MV-4-11 (cell line): ENCODE measurements around the gene MRC2.

ENCODE experiments used
- DNase-seq: peaks from one replicate; lab custom pipeline; 2025; lab: John Stamatoyannopoulos, UW

The MRC2 gene

DNA sequence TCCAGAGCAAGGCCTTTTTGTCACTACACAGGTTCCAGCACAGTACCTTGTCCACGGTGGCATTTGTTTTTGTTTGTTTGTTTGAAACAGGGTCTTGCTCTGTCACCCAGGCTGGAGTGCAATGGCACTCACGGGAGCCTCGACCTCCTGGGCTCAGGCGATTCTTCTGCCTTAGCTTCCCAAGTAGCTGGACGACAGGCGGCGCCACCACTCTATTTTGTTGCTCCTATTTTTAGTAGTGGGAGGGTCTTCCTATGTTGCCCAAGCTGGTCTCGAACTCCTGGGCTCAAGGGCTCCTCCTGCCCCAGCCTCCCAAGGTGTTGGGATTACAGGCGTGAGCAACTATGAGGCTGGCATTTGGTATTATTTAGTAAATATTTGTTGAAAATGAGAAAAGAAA is 10.3 kb downstream of the MRC2 start:
- no peak for DNase-seq

DNA sequence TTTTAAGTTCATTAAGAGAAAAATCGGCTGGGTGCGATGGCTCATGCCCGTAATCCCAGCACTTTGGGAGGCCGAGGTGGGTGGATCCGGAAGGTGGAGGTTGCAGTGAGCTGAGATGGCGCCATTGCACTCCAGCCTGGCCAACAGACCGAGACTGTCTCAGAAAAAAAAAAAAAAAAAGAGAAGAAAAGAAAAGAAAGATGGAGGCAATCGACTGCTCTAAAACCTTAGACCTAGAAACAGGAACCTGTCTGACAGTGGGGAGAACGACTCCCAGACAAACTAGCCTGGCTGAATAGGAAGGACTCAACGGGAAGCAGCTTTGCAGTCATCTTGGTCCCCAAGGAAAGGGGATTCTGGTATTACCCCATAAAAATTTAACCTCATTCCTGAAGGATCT is 13.7 kb downstream of the MRC2 start:
- peak; percentile 77 for DNase-seq

DNA sequence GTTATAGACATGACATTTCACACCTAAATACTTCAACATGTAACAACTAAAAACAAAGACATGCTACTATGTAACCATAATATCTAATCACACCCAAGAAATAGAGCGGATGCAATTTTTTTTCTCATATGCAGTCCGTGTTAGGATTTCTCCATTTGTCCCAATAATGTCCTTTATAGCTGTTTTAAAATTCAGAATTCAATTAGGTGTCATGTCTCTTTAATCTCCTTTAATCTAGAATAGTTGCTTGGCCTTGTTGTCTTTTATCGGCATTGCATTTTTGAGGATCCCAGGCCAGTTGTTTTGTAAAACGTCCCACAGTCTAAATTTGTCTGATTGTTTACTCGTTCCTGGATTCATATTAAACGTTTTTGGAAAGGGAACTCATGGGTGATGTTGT is 14.5 kb downstream of the MRC2 start:
- DNase-seq, result no peak

DNA sequence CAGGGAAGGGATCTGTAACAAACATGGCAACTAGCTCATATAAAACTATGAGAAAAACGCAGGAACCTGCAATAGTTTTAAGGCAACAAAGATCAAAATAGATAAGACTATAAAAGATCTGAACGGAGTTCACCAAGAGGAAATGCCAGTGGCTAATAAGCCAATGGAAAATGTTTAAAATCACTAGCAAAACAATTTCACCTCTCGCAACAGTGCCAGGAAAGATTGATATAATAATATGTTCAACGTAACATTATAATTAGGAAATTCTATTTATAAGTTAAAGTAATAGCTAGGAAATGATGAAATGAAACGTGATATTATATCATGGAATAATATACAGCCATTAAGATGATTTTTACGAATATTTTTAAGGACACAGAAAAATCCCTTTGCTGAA is 16.0 kb downstream of the MRC2 start:
- no peak for DNase-seq

DNA sequence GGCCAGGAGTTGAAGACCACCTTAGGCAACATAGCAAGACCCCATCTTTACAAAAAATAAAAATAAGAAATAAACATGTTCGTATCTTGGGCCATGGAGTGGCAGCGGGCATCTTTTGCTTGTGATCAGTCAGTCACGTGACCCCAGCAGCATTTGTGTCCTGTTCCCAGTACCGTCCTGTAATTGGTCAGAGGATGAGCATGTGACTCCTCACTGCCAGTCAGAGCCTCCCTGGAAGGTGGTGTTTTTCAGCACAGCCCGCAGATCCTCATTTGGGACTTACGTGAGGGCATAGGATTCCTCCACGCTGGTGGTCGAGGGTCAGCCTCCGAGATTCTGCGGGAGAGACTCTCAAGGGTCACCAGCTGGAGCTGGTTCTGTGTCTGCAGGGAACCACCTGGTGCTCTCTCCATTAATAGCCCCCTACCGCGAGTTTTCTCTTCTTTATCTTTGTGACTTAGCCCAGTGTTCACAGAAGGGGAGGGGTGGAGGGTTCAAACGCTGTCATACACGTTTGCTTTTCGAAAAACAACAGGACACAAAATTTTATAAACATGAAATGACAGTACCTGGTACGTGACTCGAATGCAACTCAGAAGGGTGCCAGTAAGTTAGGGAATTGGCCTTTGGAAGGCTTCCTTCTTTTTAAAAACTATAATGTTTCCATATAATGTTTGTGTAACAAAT is 17.2 kb downstream of the MRC2 start:
- DNase-seq, result no peak

DNA sequence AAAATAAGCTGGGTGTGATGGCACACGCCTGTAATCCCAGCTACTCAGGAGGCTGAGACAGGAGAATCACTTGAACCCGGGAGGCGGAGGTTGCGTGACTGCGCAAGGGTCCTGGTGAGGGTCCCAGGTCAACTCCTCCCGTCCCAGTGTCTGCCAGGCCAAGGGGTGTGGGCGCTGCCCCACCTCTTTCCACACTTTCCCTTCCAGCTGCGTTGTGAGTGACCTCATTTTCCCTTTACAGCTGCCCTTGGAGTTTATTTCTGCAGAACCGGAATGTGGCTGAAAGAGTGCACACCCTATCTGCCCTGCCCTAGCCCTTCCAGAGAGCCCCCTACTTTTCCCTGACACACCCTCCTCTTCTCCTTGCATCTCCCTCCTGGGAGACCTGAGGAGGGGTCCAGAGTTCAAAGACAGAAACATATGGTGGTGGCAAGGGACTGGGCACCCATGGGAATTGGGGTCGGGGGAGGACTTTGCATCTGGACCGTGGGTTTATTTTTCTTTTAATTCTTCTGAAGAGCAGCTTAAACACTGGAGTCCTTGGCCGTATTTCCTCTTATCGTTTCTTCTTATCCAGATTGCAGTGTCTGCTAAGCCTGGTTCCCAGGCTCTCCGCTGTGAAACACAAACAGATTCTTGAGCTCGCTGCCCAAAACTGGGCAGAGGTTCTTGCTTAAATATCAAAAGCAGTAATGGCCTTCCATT is 20.9 kb downstream of the MRC2 start:
- no peak for DNase-seq

DNA sequence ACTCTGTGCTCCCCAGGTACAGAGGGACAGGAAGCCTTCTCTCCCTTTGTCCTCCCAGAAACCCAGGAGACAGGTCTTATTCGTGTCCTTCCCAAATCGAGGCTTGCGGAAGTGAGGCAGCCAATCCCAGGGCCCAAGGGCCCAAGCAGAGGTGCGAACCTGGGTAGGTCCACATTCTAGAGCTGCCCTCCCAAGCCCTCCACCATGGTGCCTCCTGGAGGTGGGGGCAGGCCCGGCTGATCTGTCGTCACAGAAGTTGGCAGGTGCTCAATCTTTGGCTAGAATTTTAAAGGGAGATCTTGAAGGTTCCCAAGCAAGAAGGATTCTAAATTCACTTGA is 21.5 kb downstream of the MRC2 start:
- DNase-seq, result no peak

DNA sequence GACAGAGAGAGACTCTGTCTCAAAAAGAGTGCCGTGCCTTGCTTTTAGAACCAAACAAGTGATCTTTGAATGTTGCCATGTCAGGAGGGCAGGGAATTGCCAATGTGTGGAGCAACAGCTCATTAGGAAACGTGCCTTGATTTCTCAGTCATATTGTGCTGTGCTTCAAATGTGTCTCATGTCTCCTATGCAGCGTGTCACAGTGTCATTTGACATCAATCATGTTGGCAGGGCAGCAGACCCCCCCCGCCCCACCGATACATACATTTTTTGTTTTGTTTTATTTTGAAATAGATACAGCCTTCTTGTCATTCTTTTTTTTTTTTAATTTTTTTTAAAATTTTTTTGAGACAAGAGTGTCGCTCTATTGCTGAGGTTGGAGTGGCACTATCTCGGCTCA is 22.1 kb downstream of the MRC2 start:
- no peak for DNase-seq

DNA sequence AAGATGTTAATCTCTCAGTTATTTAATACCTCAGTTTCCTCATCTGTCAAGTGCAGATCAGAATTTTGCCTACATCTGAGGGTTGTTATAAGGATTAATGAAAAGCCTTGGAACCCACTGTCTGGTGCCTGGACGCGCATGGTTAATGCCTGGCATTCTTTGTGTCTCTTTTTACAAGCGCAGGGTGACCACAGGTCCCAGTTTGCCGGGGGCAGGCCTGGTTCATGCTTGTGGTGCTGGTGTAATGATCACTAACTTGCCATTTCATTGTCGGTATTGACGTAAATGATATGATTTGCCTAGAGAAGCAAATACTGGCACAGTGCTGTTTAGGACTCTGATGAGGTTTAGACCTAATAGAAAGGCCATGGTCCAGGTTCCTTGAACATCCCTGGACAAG is 23.1 kb downstream of the MRC2 start:
- DNase-seq, result no peak

DNA sequence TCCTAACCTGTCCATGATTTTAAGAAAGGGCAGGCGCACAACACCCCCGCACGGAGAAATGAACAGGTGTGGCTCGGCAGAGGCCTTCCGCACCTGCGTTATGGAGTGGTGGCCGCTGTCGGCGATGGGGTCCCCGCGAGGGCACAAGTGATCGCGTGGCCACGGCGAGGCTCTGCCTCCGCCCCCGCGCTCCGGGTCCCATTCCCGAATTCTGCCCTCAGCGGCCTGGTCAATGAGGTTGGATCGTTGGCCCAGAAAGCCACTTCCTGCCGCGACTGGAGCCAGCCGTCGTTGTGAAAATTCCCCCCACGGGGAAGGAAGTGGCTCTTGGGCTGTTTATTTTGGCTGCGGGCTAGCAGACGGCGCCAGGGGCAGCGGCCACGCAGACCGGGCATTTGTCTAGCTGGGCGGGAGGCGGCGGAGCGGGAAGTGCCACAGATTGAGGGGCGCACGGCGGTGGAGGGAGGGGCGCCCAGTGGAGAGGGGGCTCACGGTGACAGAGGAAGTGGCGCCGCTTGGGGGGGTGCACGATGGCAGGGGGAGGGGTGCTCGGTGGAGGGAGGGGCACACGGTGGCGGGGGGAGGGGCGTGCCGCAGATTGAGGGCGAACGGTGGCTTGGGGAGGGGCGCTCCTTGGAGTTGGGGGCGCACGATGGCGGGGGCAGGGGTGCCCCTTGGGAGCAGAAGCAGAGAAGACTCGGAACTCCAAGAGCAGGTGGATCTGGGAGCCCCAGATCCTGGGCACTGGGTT is 25.0 kb downstream of the MRC2 start:
- DNase-seq, result peak; percentile 88

DNA sequence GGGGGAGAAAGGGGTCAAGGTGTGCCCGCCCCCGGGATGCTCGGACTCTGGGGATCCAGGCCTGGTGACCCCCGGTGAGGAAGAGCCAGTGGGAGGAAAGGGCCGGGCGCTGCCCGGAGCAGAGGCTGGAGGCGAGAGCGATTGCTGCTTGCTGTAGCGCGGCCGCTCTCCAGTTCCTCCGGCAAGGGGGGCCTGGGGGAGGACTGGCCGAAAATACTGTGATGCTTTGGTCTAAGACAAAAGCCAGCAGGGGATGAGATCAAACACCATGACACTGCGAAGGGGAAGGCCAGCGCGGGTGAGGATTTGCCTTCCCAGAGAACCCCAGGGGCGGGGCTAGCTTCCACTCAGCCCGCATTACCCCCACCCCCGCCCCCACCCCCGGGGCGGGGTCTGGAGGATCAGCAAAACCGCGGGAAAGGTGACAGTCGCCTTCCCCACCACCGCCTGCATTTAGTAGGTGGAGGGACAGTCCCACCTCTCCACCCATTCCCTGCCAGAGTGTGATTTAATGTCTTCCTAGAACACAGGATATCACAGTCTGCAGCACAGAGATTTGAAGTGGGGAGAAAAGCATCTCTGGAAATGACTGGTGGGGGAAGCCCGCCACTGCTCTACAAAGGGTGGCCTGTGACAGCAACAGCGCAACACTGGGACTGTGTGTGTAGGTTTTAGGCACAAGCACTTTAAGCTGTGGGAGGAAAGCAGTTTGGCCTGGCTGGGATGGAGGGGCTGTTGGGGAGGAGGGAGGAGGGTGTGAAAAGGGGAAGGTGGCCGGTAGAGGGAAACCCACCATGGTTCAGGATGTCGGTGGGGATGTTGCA is 25.7 kb downstream of the MRC2 start:
- DNase-seq, result peak; percentile 78

DNA sequence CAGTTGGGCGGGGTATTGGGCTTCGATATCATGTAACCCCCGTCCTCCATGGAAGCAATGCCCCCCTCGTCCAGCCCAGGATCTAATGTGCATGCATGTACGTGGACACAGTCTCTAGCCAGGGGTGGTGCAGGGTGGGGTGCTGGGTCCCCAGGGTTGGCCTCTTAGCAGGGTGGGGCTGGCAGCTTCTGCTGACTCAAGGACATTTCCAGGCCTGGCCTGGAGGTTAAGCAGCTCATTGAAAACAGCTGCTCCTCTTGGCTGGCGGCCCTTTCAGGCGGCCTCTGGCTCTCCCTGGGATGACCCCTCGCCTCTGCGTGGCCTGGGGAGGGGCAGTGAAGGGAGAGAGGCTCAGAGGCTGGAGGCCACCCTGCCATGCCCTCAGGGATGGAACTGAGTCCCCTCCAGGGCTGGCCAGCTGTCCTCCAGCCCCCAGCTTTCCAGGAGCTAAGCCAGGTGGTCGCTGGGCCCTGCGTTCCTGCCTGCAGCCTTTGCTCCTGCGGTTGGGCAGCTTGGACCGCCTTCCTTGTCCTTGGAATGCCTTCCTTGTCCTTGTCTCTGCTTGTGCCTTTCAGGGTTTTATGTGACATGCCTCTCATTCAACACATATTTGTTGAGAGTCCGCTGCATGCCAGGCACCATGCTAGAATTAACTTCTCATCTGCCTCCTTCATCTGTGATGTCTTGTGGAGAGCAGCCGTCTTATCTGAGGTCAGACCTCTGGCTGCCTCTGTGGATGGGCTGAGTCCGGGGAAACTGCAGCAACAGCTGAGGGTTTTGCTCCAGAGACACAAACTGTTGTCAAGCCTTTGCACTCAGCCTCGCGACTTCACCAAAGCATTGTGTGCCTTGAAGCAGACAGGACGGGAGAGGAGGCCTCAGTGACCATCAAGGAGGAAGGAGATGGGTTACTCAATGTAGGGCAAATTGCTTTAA is 26.6 kb downstream of the MRC2 start:
- peak; percentile 28 for DNase-seq

DNA sequence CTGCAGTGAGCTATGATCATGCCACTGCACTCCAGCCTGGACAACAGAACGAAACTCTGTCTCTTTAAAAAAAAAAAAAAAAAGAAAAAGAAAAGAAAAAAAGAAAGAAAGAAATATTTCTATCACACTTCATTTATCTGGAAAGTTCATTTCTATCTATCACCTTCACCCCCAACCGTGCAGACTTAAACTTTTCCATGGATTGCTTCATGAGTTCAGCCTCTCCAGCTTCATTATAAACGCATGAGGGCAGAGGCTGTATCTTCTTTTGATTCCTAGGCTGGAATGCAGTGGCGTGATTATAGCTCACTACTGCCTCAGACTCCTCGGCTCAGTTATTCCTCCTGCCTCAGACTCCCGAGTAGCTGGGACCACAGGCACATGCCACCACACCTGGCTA is 28.2 kb downstream of the MRC2 start:
- DNase-seq, result no peak

DNA sequence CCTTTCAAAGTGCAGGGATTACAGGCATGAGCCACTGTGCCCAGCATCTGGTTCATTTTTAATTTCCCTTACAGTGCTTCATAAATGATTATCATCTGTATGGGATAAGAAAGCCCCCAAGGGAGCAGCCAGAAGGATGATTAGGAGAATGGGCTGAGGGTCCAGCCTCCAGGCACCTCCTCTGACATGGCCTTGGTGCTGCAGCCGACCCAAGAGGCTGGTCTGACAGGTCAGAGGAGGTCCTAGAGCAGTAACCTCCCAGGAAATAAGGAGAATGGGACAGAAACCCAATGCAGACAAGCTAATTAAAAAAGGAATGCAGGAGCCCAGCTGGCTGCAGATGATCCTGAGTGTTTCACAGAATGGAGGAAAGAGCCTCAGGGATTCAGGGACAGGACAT is 29.0 kb downstream of the MRC2 start:
- no peak for DNase-seq

DNA sequence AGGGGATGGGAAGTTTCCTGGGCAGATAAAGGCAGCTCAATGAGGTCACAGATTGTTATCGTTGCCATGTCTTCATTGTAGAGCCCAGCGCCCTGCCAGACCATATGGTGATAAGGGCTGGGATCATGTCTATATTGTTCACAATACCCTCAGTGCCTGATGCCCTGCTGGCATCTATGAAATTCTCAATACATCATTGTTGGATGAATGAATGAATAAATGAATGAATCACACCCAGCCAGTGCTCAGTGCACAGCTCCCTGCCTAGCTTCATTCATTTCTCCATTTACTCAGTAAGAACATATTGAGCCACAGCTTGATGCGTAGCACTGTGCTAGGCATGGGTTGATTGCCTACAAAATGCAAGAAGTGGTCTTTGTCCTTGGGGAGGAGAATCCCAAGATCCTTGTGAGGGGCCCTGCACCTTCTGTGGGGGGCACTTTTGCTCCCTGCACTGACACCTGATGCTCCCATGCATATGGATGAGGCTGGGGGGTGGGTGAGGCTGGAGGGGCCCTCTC is 29.7 kb downstream of the MRC2 start:
- DNase-seq, result no peak

DNA sequence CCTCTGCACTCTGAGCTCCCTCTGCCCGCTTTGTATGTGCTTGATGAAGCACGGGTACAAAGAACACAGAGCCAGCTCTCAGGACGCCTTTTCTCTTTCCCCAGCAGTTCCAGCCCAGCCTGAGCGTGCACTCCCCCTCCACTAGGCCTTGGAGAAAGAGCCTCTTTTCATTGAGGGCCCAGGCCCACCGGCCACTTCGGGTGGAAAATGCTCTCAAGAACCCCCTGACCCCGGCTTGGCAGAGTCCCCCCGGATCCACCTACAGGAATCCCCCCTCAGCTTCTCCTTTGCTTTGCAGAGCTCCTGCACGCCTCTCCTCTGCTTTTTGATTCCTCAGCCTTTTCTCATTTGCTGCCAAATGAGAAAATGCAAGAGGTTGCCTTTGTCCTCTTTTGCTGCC is 30.2 kb downstream of the MRC2 start:
- no peak for DNase-seq

DNA sequence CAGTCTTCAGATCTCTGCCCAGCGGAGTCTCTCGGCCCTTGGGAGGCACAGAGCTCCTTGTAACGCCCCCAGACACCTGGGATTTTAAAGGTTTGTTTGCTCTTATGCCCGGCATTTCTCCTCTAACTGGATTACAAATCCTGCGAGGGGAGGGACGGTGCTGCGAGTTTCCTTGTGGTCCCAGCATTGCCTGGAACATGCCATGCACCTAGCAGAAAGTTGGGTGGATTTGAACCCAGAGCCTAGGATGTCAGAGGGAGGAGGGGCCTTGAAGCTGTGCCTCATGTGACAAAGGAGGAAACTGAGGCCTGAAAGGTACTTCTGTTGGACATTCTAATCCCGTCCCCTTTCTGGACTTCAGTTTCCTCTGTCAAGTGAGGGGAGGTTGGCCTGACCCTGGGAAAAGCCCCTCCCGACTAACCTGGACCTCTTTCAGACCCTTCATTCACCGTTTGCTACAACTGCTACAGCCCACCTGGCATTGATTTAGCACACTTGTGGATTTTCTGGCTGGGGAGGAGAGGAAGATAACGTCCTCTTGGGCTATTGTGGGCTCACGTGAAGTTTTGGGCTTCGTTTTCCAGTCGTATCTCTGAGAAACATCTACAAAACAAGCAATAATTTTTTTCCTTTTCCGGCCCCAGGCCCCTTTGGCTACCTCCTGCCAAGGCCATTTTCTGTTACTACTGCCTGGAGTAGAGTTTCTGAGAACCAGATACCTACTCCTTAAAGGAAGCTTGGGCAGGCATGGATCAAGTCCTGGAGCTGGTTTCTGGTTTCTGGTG is 30.9 kb downstream of the MRC2 start:
- DNase-seq, result no peak

DNA sequence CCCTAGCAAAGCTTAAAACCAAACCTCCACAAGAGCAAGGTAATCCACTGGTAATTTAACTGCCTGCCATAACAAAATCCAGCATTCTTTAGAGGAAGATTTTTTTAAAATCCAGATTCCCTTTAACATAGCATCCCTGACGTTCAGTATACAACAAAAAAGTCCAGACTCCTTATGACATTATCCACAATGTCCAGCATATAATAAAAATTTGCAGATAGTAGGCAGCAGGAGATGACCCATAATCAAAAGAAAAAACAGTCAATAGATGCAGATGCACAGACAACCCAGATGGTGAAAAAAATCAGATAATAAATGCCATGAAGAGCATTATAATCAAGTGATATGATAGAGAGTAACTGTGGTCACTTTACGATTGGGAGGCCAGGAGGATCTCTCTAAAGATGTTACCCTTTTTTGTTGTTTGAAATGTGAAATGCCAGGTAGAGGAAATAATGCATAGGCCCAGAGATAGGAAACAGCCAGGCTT is 33.2 kb downstream of the MRC2 start:
- DNase-seq, result no peak

DNA sequence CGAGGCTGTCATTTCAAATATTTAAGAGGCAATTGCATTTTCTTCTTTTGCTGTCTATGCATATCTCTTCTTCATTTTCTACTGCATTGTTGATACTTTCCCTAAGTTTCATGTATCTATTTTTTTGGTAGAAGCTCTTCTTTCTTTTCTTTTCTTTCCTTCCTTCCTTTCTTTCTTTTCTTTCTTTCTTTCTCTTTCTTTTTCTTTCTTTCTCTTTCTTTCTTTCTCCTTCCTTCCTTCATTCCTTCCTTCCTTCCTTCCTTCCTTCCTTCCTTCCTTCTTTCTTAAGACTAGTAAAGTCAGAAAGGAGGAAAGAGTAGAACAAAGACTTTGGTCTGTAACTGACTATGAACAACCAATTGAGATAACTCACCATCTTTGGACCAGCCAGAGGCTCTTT is 33.9 kb downstream of the MRC2 start:
- no peak for DNase-seq

DNA sequence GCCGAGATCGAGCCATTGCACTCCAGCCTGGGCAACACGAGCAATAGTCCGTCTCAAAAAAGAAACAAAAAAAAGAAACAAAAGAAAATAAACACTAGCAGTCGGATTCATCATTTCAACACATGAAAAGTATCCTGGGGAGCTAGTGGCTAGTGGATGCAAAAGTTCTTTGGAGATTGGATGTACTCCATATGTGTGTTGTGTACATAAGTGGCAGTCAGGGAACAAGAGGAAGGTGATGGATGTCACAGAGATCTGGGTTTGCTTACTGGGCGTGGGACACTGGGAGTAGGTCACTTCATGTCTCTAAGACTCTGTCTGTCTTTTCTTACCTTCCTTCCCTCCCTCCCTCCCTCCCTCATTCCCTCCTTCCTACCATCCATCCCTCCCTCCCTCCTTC is 35.4 kb downstream of the MRC2 start:
- no peak for DNase-seq
